Stimulated activated CD4-positive, alpha-beta T cell treated with anti-CD3 and anti-CD28 coated beads, Interleukin-1b, Interleukin-23, amount 100 ng/mL, for 24 hours (primary cell): Measurements from ENCODE around the gene LHFPL4.
"Not testable (repeated sequence)": the region's sequence is repeated elsewhere in the genome, so short reads cannot be mapped to it uniquely, and the experiment has no call there.

Experiments
- DNase-seq, 4 experiments: peaks; one replicate each; pipeline ENCODE4 v3.0.0-alpha.2; 2020; ENCODE audit warnings: low read depth in 4 of 4, low spot score in 1 of 4

The LHFPL4 gene

GRCh38 chr3:9553021-9553947 lies at the start of gene LHFPL4:
Gene LHFPL4 (minus strand): TSS chr3:9553822. CDS start chr3:9552679, 1,143 bp downstream.
- DNase-seq: no peak

GRCh38 chr3:9602620-9603019 lies 49.0 kb upstream of the LHFPL4 start:
- DNase-seq: no peak

GRCh38 chr3:9601006-9601581 lies 47.5 kb upstream of the LHFPL4 start:
- DNase-seq: not testable (repeated sequence)

- DNase-seq: peak in 2 of 4 experiments; percentile 1 to 17
These were observed 47.0 kb upstream of the LHFPL4 start for GRCh38 chr3:9600597-9600996.

GRCh38 chr3:9598783-9599387 lies 45.3 kb upstream of the LHFPL4 start:
- no peak for DNase-seq

- DNase-seq: no peak
These were observed 42.3 kb upstream of the LHFPL4 start for GRCh38 chr3:9595877-9596276.

- DNase-seq: not testable (repeated sequence)
These were observed 38.2 kb upstream of the LHFPL4 start for GRCh38 chr3:9591781-9592180.

- no peak for DNase-seq
These were observed 36.7 kb upstream of the LHFPL4 start for GRCh38 chr3:9590282-9590791.

GRCh38 chr3:9583792-9584191 lies 30.2 kb upstream of the LHFPL4 start:
- DNase-seq: no peak

- no peak for DNase-seq
These were observed 29.7 kb upstream of the LHFPL4 start for GRCh38 chr3:9583371-9583770.

- no peak for DNase-seq
These were observed 28.7 kb upstream of the LHFPL4 start for GRCh38 chr3:9582332-9582731.

GRCh38 chr3:9581742-9582141 lies 28.1 kb upstream of the LHFPL4 start:
- DNase-seq: no peak

GRCh38 chr3:9569054-9569453 lies 15.4 kb upstream of the LHFPL4 start:
- DNase-seq: no peak

- no peak for DNase-seq
These were observed 11.7 kb upstream of the LHFPL4 start for GRCh38 chr3:9565316-9565715.

- no peak for DNase-seq
These were observed 10.2 kb upstream of the LHFPL4 start for GRCh38 chr3:9563851-9564250.

- DNase-seq: not testable (repeated sequence)
These were observed 6.4 kb upstream of the LHFPL4 start for GRCh38 chr3:9560056-9560455.

- DNase-seq: no peak
These were observed 409 bp upstream of the LHFPL4 start for GRCh38 chr3:9553948-9554513.

- DNase-seq: peak; percentile 2 to 20 (median 8)
These were observed 1.2 kb downstream of the LHFPL4 start for GRCh38 chr3:9552252-9552999.

GRCh38 chr3:9550999-9551398 lies 2.6 kb downstream of the LHFPL4 start:
- DNase-seq: no peak

GRCh38 chr3:9549600-9549999 lies 4.0 kb downstream of the LHFPL4 start:
- no peak for DNase-seq

- DNase-seq: no peak
These were observed 4.6 kb downstream of the LHFPL4 start for GRCh38 chr3:9548991-9549390.
